Measurements from ENCODE around the gene PDE8B. TPM values are rescaled to one million over a fixed set of nuclear protein-coding genes. Genes with fewer than 3 reads are reported as not detected.

Gene PDE8B
- total RNA-seq, 1 donor from 2014 or later = 0.62 TPM

GRCh38 chr5:77305956-77306355 is 95.5 kb downstream of the PDE8B start:
- intact Hi-C loops (cut with DNase I) = no loop called here
- DNase-seq (no peak), ATAC-seq (ENCODE audit: poor library complexity) (no peak)

- intact Hi-C loops (cut with DNase I) = no loop called here
- no peak for ATAC-seq (ENCODE audit: poor library complexity)
- no peak for DNase-seq
These were observed 96.1 kb downstream of the PDE8B start for GRCh38 chr5:77306531-77306930.

GRCh38 chr5:77308154-77308960 is 97.9 kb downstream of the PDE8B start:
- intact Hi-C loops (cut with DNase I) = no loop called here
- DNase-seq (no peak), ATAC-seq (ENCODE audit: poor library complexity) (no peak)

DNA sequence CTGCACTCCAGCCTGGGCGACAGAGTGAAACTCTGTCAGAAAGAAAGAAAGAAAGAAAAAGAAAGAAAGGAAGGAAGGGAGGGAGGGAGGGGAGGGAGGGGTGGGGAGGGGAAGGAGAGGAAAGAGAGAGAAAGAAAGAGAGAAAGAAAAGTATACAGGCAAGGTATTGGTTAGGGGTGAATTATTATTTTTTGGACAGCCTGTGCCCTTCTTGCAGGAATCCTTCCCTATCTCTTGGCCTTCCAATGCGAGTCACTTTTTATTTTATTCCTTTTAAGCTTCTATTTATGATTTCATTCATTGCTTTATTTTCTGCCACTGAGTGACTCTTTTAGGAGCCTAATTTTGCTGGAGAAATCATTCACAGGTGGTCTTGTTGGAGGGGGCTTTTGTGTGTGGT is 98.7 kb downstream of the PDE8B start:
- ATAC-seq (ENCODE audit: poor library complexity) (no peak), DNase-seq (no peak)
- intact Hi-C loops (cut with DNase I) = no loop called here

- ATAC-seq (ENCODE audit: poor library complexity) (no peak), DNase-seq (no peak)
- intact Hi-C loops (cut with DNase I) = no loop called here
These were observed 100.2 kb downstream of the PDE8B start for GRCh38 chr5:77310494-77311213.

- intact Hi-C loops (cut with DNase I) = no loop called here
- ATAC-seq (ENCODE audit: poor library complexity) = no peak
- no peak for DNase-seq
These were observed 100.7 kb downstream of the PDE8B start for GRCh38 chr5:77311214-77311571.

DNA sequence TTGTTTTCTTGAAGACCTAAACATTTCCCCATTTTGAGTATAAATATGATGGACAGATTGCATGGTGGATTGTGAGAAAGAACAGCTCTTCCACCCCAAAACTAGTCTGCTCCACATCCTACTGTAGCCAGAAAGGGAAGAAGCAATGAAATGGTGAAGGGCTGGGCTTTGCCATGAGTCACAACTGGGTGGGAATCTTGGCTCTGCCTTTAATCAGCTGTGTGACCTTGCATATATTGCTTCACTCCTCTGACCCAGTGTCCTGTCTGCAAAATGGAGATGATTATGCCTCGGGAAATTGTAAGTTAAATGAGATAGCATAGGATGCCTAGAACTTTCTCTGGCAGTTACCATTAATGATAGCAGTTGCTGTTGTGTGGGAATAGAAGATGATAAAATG is 101.9 kb downstream of the PDE8B start:
- ATAC-seq (ENCODE audit: poor library complexity) = no peak
- intact Hi-C loops (cut with DNase I) = no loop called here
- no peak for DNase-seq

DNA sequence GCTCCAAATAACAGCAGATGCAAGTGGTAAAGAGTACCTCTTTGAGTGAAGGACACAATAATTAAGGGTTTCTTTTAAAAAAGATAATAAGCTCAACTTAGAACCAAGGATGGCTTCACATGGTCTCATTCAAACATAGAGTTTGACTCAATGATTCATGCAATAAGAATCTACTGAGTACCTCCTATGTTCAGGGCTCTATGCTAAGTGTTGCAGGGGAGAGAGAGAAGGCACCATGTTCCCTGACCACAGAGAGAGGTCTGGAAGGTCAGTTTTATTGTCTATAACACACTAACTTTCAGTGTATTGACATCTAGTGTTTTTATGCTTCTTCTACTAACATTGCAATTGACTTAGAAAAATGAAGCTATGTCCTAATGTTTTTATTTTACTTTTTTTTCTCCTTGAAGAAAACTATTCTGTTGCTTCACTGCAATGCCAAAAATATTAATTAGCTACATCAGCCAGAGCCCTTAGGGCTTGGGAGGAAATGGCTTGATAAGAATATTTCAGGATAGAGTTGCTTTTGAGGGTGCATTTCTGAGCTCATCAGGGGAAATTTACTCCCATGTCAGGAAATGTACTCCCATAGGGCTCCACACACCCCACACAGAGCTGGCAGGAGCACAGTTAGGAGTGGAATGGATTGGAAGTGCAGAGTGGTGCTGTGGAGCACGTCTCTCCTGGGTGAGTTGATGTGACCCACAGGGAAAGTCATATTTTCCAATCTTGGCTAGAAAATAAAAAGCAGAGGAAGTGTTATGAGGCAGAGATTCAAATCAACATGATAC is 106.6 kb downstream of the PDE8B start:
- DNase-seq (no peak), ATAC-seq (ENCODE audit: poor library complexity) (no peak)
- intact Hi-C loops (cut with DNase I) = no loop called here

GRCh38 chr5:77318060-77318459 is 107.6 kb downstream of the PDE8B start:
- no peak for ATAC-seq (ENCODE audit: poor library complexity)
- intact Hi-C loops (cut with DNase I) = no loop called here
- no peak for DNase-seq

- ATAC-seq (ENCODE audit: poor library complexity) = no peak
- intact Hi-C loops (cut with DNase I) = no loop called here
- DNase-seq = no peak
These were observed 108.8 kb downstream of the PDE8B start for GRCh38 chr5:77319117-77319804.

DNA sequence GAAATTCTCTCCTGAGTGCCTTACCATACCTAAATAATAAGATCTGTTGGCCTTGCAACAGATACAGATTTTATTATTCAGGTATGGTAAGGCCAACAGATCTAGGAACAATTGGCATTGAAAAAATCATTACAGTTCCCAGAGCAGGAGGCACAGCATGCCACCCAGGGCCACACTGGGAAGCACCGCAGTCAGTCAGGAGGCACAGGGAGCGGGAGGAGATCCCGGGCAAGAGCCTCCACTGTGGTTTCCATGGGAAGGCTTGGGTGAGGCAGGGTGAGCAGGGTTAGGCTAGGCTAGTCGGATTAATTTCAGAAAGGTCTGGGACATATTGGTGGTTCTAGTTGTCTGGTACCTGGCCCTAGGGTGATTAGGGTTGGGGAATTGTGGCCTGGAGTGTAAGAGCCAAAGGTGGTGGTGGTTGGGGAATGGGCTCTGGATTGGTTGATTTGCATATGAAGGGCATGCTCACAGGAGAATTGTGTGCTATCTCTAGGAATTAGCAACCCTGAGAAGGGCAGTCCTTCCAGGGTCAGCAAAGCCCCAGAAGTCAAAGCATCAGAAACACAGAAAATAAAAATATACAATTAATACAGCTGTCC is 111.4 kb downstream of the PDE8B start:
- ATAC-seq (ENCODE audit: poor library complexity) (no peak), DNase-seq (no peak)
- intact Hi-C loops (cut with DNase I) = no loop called here

DNA sequence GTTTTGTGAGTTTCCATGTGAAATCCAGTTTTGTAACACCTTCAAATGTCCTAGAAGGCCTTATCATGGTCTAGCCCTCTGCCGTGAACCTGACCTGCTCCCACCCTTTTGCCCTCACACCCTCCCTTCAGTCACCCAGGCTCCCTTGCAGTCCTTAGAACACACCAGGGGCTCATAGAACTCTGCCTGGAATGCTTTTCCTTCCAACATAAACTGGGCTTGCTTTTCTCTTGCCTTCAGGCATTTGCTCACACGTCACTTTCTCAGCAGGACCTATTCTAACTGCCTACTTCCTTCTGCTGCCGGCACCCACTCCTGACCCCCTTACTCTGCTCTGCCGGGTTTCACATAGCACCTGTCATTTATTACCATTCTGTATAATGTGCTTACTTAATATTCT is 111.9 kb downstream of the PDE8B start:
- DNase-seq (no peak), ATAC-seq (ENCODE audit: poor library complexity) (no peak)
- intact Hi-C loops (cut with DNase I) = no loop called here

- DNase-seq = no peak
- ATAC-seq (ENCODE audit: poor library complexity) = no peak
These were observed 115.6 kb downstream of the PDE8B start for GRCh38 chr5:77325921-77326541.

GRCh38 chr5:77326986-77327734 is 116.7 kb downstream of the PDE8B start:
- no peak for ATAC-seq (ENCODE audit: poor library complexity)
- intact Hi-C loops (cut with DNase I) = no loop called here
- DNase-seq = no peak

More at GRCh38 chr5:77325921-77326541, 115.6 kb downstream of the PDE8B start:
- intact Hi-C loops (cut with DNase I) = no loop called here

DNA sequence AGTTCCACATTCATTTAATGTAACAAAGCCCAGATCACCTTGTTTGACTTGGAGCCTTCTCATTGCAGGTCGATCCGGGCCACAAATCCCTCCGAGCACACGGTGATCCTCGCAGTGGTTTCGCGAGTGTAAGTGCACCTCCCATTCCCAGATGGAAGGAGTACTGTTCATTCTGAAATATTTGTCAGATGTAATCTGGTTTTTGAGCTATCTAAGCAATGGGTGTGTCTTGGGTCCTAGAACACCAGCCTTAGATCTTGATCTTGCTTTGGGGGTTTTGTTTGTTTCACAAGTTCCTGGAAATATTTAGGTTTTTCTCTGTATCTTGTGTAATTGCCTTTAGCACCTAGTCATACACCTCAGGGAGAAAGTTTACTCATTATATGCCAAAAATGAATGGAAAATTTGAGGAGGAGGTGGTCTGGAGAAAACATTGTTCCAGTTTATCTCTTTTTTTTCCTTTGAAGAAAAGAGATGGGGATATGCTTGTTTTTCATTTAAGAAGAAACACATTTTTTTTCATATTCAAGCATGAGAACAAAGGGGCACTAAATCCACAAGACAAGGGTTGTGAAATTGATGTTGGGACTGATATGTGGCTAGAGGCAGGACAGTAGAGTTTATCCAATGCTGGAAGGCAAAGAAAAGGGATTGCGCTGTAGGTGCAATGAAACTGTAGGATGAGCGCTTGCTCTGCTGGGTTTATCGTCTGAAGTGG is 118.6 kb downstream of the PDE8B start:
- intact Hi-C loops (cut with DNase I) = no loop called here
- no peak for ATAC-seq (ENCODE audit: poor library complexity)

GRCh38 chr5:77329664-77330430 is 119.4 kb downstream of the PDE8B start:
- intact Hi-C loops (cut with DNase I) = no loop called here

More for the DNA sequence above, 118.6 kb downstream of the PDE8B start:
- DNase-seq = no peak

More at GRCh38 chr5:77329664-77330430, 119.4 kb downstream of the PDE8B start:
- no peak for ATAC-seq (ENCODE audit: poor library complexity)
- no peak for DNase-seq
